Kidney (tissue), 14 donors: ENCODE results near the gene KREMEN1. TPM values are rescaled to one million over a fixed set of nuclear protein-coding genes. Genes with fewer than 3 reads are reported as not detected.
A peak's percentile ranks its signal among the peaks of the same experiment; 100 is the strongest.

ENCODE experiments used
- DNase-seq, 5 donors: peaks; one replicate each; pipeline ENCODE4 v3.0.0-alpha.2; 2013 to 2020
- FAIRE-seq: peaks from 2 replicates; lab custom pipeline; 2012; peaks lifted over from hg19 to GRCh38; lab: Jason Lieb, UNC
- H3K27ac ChIP-seq, 2 donors: one replicate each; pipeline ENCODE4 v1.7.0; 2013; ENCODE audit warnings: low read depth in 2 of 2, low read length in 2 of 2, inconsistent platforms in 1 of 2
- H3K27me3 ChIP-seq: one replicate; pipeline ENCODE4 v1.7.1; 2013; ENCODE audit warnings: low read length, inconsistent platforms; ENCODE audit not compliant: control insufficient read depth, insufficient read depth
- H3K36me3 ChIP-seq, 3 donors: one replicate each; pipeline versions ENCODE4 v1.7.0 to v1.7.1; 2013; ENCODE audit warnings: low read length in 3 of 3, control low read depth in 1 of 3, inconsistent platforms in 1 of 3; ENCODE audit not compliant: insufficient read depth in 3 of 3, control insufficient read depth in 2 of 3
- H3K4me1 ChIP-seq, 3 donors: one replicate each; pipeline versions ENCODE4 v1.7.0 to v1.7.1; 2013; ENCODE audit warnings: low read length in 3 of 3, inconsistent platforms in 1 of 3, low read depth in 1 of 3; ENCODE audit not compliant: control insufficient read depth in 2 of 3, insufficient read depth in 2 of 3
- H3K4me3 ChIP-seq, 3 donors: one replicate each; pipeline versions ENCODE4 v1.7.0 to v1.8.1; 2013; ENCODE audit warnings: low read length in 3 of 3, control low read depth in 1 of 3, inconsistent platforms in 1 of 3
- H3K9ac ChIP-seq, 3 donors: one replicate each; pipeline versions ENCODE4 v1.7.0 to v1.7.1; 2013; ENCODE audit warnings: low read length in 3 of 3, control low read depth in 1 of 3, inconsistent platforms in 1 of 3
- H3K9me3 ChIP-seq, 3 donors: one replicate each; pipeline versions ENCODE4 v1.7.0 to v1.7.1; 2013; ENCODE audit warnings: low read length in 3 of 3, control low read depth in 1 of 3, inconsistent platforms in 1 of 3; ENCODE audit not compliant: control insufficient read depth in 2 of 3, insufficient read depth in 1 of 3
- intact Hi-C: fragments of 100-400 bp; cut with DNase I; formaldehyde crosslinking; loops from one replicate; pipeline ENCODE4 v1.11.1; 2022
- polyA plus RNA-seq: library from polyadenylated mRNA; stranded (reverse); fragments of 350-450 nt; fragmentation: Illumina TruSeq; extraction: RNeasy Lipid Tissue Mini Kit (QIAGEN cat#74804); gene quantifications from one replicate; pipeline ENCODE4 v1.2.3, GENCODE V29; 2014; ENCODE audit warnings: low read depth, low replicate concordance; ENCODE audit not compliant: insufficient read depth
- total RNA-seq: library from RNA; stranded (reverse); fragmentation: NEBNext Ultra II Directional; extraction: Animal tissue kit (Norgen Biotek cat#: 25700); gene quantifications from one replicate; pipeline ENCODE4 v1.2.1, GENCODE V29; 2021
- TF ChIP-seq, protein P1 (sequence below): IDR thresholded peaks from 3 replicates; pipeline ENCODE4 v1.5.1; 2012; ENCODE audit warnings: mild to moderate bottlenecking, moderate library complexity, borderline replicate concordance; ENCODE audit not compliant: insufficient read depth; ENCODE audit errors: extremely low read depth
- donor health status: control.
- donor health status: control.
- donor health status: control.
- donor health status: control.
- donor health status: control.
- donor health status: DM: yes; HTN: yes; CAD: no.
- donor health status: Normal renal cell carcinoma (clear cell type).

KREMEN1 gene
- total and polyA plus RNA-seq, 2 donors from 2014 or later = 9.3 to 16.2 TPM

DNA sequence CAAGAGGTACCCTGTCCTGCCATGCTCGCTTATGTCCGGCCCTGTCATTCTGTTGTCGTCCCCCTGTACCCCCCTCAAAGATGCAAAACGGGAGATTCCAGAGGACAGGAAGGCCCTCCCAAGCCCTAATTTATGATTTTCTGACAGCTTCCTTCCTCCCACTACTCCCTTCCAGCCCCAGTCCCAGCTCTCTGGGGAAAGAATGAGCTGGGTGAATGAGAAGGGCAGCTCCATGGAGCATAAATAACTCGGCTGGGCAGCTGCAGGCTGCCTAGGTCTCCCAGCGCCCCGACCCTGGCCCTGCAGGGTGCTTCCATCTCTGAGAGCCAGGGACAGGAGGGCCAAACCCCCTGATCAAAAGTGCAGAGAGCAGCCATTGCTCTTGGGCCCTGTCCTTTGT lies 128.9 kb downstream of the KREMEN1 start:
- Histone ChIP-seq H3K4me3 (no peak overlapping the region), H3K9me3 (no peaks in the 10 kb centered on the region), H3K36me3 (no peaks in the 10 kb centered on the region), H3K4me1 (peaks cover 0 to 27% (median 5%) of the 10 kb centered on the region in 3 donors), H3K27me3 (no peaks in the 10 kb centered on the region), H3K27ac (peak overlapping the region; percentile 84), H3K9ac (no peak overlapping the region)
- FAIRE-seq = no peak
- intact Hi-C loops = no loop called here
- peak; percentile 68 to 90 (median 81) for DNase-seq
- TF ChIP-seq, protein P1, sequence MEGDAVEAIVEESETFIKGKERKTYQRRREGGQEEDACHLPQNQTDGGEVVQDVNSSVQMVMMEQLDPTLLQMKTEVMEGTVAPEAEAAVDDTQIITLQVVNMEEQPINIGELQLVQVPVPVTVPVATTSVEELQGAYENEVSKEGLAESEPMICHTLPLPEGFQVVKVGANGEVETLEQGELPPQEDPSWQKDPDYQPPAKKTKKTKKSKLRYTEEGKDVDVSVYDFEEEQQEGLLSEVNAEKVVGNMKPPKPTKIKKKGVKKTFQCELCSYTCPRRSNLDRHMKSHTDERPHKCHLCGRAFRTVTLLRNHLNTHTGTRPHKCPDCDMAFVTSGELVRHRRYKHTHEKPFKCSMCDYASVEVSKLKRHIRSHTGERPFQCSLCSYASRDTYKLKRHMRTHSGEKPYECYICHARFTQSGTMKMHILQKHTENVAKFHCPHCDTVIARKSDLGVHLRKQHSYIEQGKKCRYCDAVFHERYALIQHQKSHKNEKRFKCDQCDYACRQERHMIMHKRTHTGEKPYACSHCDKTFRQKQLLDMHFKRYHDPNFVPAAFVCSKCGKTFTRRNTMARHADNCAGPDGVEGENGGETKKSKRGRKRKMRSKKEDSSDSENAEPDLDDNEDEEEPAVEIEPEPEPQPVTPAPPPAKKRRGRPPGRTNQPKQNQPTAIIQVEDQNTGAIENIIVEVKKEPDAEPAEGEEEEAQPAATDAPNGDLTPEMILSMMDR = no peak

DNA sequence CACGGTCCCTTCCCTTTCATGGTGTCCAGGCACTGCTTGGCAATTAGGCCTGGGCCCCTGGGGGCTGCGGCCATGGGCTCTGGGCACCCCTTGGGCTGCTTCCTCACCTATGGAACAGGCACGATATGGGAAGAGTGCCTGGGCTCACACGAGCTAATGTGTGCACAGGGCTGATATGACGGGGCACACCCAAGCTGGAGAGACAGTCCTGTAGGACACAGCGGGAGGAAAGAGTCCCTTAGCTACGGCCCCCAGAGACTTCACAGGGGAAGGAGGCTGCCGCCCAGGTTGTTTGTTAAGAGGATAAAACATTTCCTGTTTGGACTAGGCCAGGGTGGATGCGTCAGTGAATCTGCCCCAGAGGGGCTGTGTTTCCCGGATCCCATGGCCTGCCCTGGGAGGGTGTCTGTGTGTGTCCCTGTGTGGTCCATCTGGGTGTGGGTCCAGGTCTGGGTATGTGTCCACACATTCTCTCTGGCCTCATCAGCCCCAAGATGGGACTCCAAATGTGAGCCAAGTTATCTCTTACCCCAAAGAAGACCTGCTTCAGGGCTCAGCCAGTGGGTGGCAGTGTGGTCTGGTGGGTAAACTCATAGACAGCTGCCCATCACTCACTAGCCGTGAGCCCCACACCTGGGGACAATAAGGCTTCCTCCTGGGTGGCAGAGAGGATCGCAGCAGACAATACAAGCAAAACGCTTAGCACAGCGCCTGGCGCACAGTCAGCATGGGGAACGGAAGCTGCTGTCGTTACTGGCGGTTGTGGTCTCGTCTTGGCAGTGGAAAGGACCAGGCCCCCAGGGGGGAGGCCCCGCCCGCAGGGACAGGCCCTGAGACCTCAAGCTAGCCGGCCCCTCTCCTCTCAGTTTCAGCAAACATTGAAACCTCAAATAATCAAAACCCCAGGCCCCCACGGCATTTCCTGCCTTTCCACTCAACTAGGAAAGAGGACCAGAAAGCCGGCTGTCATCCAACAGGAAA lies 129.7 kb downstream of the KREMEN1 start:
- Histone ChIP-seq H3K4me1 (peaks cover 0 to 27% (median 5%) of the 10 kb centered on the region in 3 donors), H3K4me3 (peak overlapping the region in 1 of 3 donors; percentile 15), H3K9ac (peak overlapping the region in 1 of 3 donors; percentile 58), H3K27ac (peak overlapping the region; percentile 84), H3K9me3 (no peaks in the 10 kb centered on the region), H3K36me3 (no peaks in the 10 kb centered on the region), H3K27me3 (no peaks in the 10 kb centered on the region)
- FAIRE-seq (no peak), DNase-seq (peak in 4 of 5 donors; percentile 35 to 91 (median 68))
- intact Hi-C loops = no loop called here
- TF ChIP-seq, protein P1 = peak; percentile 29

DNA sequence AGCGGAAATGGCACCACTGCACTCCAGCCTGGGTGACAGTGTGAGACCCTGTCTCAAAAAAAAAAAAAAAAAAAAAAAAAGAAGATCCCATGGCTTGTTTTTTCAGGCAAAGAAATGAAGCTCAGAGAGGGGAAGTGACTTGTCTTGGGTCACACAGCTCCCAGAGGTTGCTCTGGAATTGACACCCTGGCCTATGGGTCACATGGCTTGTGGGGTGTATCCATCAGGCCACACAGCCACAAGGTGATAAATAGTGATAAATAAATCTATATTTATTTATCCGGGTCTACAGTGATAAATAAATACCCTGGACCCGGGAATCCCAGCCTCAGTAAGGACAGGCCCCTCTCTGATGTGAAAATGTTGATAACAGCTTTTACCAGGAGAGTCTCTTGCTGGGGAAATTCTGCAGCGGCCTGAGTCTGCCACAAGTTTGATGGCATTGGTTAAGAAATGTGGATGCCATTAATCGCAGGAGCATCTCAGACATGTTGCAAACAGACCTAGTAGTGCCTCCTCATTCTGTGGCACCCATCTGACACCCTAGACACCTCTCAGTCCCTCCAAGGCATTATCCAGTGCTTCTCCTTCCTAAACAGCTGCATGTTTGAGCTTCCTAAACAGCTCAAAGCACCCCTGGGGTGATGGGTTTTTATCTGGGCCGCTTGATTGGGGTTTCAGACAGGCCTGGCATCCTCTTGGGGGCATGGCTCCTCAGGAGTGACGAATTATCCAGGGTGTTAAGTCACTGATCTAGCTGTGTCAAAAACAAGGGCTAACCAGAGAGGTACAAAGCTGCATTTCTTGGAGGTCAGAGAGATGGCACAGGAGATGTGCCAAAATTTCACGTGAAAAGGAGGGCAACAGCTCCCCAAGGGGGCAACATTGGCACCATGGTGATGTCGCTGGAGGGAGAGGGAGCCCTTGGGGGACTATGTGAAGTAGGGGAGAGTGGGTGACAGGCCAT lies 130.9 kb downstream of the KREMEN1 start:
- Histone ChIP-seq H3K36me3 (no peaks in the 10 kb centered on the region), H3K9ac (peak overlapping the region in 1 of 3 donors; percentile 24), H3K27ac (peak overlapping the region in 1 of 2 donors; percentile 60), H3K27me3 (no peaks in the 10 kb centered on the region), H3K9me3 (no peaks in the 10 kb centered on the region), H3K4me1 (peaks cover 0 to 38% (median 7%) of the 10 kb centered on the region in 3 donors), H3K4me3 (no peak overlapping the region)
- TF ChIP-seq, protein P1 = no peak
- DNase-seq (no peak), FAIRE-seq (no peak)
- intact Hi-C loops = no loop called here
